Gastroesophageal sphincter (tissue), 3 donors: ENCODE measurements around the gene OAS1.

Experiments
- POLR2A ChIP-seq, 2 donors: fragments of 450-650 bp; IDR thresholded peaks; one replicate each; pipeline ENCODE4 v1.6.1; 2017; ENCODE audit warnings: antibody characterized with exemption in 2 of 2, mild to moderate bottlenecking in 2 of 2, moderate library complexity in 1 of 2
- POLR2AphosphoS5 ChIP-seq: sonication (generic); formaldehyde crosslinking; IDR thresholded peaks from one replicate; pipeline ENCODE4 v1.6.1; 2017; ENCODE audit warnings: antibody characterized with exemption
- TF ChIP-seq, protein P1 (sequence below), 4 experiments: fragments of 200-600 bp in 2 of 4; fragments of 450-650 bp in 2 of 4; sonication (generic) in 1 of 4; IDR thresholded peaks; one replicate each; pipeline ENCODE4 v1.5.1; 2017 to 2019; ENCODE audit warnings: antibody characterized with exemption in 4 of 4, mild to moderate bottlenecking in 2 of 4, moderate library complexity in 2 of 4

DNA sequence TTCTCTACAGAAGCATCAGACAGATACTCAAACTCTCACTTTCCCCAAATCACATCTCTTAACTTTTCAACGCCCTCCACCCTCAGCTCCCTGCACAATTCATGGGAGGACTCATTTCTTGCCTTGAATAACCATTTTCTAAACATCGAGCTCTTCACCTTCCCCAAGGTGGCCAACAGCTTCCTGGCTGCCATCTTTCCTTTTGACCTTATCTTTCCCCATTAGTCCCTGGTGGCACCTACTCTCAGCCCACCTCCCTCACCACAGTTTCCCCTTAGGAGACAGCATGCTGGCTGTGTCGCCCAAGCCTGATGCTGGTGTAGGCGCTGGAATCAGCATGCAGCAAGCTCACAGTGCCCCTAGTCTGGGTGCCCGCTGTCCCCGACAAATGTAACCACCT lies 8.4 kb upstream of the OAS1 start:
- TF ChIP-seq, protein P1, sequence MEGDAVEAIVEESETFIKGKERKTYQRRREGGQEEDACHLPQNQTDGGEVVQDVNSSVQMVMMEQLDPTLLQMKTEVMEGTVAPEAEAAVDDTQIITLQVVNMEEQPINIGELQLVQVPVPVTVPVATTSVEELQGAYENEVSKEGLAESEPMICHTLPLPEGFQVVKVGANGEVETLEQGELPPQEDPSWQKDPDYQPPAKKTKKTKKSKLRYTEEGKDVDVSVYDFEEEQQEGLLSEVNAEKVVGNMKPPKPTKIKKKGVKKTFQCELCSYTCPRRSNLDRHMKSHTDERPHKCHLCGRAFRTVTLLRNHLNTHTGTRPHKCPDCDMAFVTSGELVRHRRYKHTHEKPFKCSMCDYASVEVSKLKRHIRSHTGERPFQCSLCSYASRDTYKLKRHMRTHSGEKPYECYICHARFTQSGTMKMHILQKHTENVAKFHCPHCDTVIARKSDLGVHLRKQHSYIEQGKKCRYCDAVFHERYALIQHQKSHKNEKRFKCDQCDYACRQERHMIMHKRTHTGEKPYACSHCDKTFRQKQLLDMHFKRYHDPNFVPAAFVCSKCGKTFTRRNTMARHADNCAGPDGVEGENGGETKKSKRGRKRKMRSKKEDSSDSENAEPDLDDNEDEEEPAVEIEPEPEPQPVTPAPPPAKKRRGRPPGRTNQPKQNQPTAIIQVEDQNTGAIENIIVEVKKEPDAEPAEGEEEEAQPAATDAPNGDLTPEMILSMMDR (IDR thresholded peaks at IDR 0.05) = no peak
- TF ChIP-seq POLR2A (IDR thresholded peaks at IDR 0.05) (no peak), POLR2AphosphoS5 (no peak)
